Cardiac fibroblast (primary cell): ENCODE results near the gene H2BK1.

ENCODE experiments used
- DNase-seq, 2 donors: peaks; one replicate each; pipeline versions ENCODE4 v3.0.0 to v3.0.0-alpha.2; 2010; ENCODE audit warnings: low read depth in 2 of 2
- H3K4me3 ChIP-seq, 2 donors: replicated peaks in 1 of 2; 1 replicate in 1 of 2; 2 replicates in 1 of 2; pipeline ENCODE4 v1.5.1; 2011; ENCODE audit warnings: low read depth in 2 of 2, low read length in 2 of 2, mild to moderate bottlenecking in 2 of 2, moderate library complexity in 1 of 2
- CTCF ChIP-seq: IDR thresholded peaks from one replicate; pipeline ENCODE4 v1.5.1; 2011; ENCODE audit warnings: low read depth, mild to moderate bottlenecking, low read length, inconsistent platforms

Gene H2BK1

GRCh38 chr7:151186640-151187408 is 23.5 kb downstream of the H2BK1 start, which contains the start of gene ASB10:
Gene ASB10 (minus strand): TSS chr7:151187250. CDS start chr7:151187130, 120 bp downstream.
- no peak for DNase-seq
- H3K4me3 ChIP-seq = no peak within 1 kb of the TSS
- TF ChIP-seq CTCF = no peak

- no peak overlapping the region for H3K4me3 ChIP-seq
- no peak for DNase-seq
- no peak for TF ChIP-seq CTCF
Observed at GRCh38 chr7:151185762-151186639, 24.3 kb downstream of the H2BK1 start.

GRCh38 chr7:151181011-151181431 is 29.3 kb downstream of the H2BK1 start:
- TF ChIP-seq CTCF = no peak
- no peak overlapping the region for H3K4me3 ChIP-seq
- no peak for DNase-seq

- TF ChIP-seq CTCF = no peak
- no peak overlapping the region for H3K4me3 ChIP-seq
- no peak for DNase-seq
Observed at GRCh38 chr7:151179946-151180345, 30.3 kb downstream of the H2BK1 start.

GRCh38 chr7:151179287-151179860 is 30.9 kb downstream of the H2BK1 start:
- no peak overlapping the region for H3K4me3 ChIP-seq
- TF ChIP-seq CTCF = no peak
- no peak for DNase-seq

GRCh38 chr7:151178831-151179230 is 31.5 kb downstream of the H2BK1 start:
- no peak for TF ChIP-seq CTCF

More at GRCh38 chr7:151178831-151179230, 31.5 kb downstream of the H2BK1 start:
- H3K4me3 ChIP-seq = no peak overlapping the region
- no peak for DNase-seq
